ENCODE results near the gene HSD17B2.

The HSD17B2 gene

GRCh38 chr16:82146556-82146955 lies 111.5 kb downstream of the HSD17B2 start:
- no peak overlapping the region for H3K4me3 ChIP-seq (ENCODE audit: low read depth, low read length)
- no peak for TF ChIP-seq CTCF (IDR thresholded peaks at IDR 0.05; ENCODE audit: control insufficient read depth, extremely low read depth, insufficient read depth)
- DNase-seq (ENCODE audit: low read depth), result no peak

GRCh38 chr16:82146957-82147356 lies 111.9 kb downstream of the HSD17B2 start:
- DNase-seq (ENCODE audit: low read depth), result no peak
- H3K4me3 ChIP-seq (ENCODE audit: low read depth, low read length), result no peak overlapping the region
- no peak for TF ChIP-seq CTCF (IDR thresholded peaks at IDR 0.05; ENCODE audit: control insufficient read depth, extremely low read depth, insufficient read depth)

GRCh38 chr16:82147546-82147945 lies 112.5 kb downstream of the HSD17B2 start:
- no peak overlapping the region for H3K4me3 ChIP-seq (ENCODE audit: low read depth, low read length)
- DNase-seq (ENCODE audit: low read depth), result no peak
- TF ChIP-seq CTCF (IDR thresholded peaks at IDR 0.05; ENCODE audit: control insufficient read depth, extremely low read depth, insufficient read depth), result no peak

Data from LNCaP clone FGC (cell line).